HG03097 (cell line): ENCODE measurements around the gene SMARCAD1.
"Not testable (repeated sequence)": the region's sequence is repeated elsewhere in the genome, so short reads cannot be mapped to it uniquely, and the experiment has no call there.

Experiments
- ATAC-seq: cut with Tn5 transposase; IDR thresholded peaks from one replicate; pipeline ENCODE4 v1.9.1; 2021; ENCODE audit not compliant: unreplicated experiment, low FRiP score

The SMARCAD1 gene

DNA sequence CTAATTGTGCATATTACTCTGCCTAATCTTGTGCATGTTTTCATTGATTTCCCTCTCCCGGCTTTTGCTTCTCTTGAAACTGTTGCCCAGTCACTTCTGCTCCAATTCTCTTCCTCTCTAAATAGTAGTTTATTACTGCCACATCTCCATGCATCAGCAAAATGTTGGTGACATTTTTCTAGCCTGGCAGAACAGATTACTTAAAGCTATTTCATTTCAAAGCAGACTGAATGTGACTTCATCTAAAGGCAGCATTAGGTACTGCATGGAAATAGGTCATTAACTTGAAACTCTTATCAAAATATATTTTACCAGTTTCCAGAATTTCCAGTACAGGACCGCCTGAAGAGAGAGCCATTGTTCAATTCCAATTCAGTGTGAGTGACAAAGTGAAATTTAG, 82.6 kb downstream of the SMARCAD1 start:
- ATAC-seq, result no peak

DNA sequence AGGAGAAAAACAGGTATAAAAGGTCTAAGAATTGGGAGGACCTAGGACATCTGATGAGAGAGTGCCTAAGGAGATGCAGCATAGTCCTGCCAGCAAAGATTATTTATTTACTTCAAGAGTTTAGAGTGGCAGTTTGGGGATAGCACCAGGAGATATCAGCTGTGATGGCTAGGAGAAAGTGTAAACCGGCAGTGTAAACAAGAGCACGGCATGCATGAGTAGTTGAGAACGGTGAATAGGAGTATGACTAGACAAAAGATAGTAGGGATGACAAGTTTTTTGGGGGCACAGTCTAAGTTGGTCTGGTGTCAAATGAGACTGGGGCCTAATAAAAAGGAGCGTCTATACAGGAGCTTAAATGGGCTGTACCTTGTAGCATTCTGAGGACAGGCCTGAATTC, 86.3 kb downstream of the SMARCAD1 start:
- not testable (repeated sequence) for ATAC-seq

DNA sequence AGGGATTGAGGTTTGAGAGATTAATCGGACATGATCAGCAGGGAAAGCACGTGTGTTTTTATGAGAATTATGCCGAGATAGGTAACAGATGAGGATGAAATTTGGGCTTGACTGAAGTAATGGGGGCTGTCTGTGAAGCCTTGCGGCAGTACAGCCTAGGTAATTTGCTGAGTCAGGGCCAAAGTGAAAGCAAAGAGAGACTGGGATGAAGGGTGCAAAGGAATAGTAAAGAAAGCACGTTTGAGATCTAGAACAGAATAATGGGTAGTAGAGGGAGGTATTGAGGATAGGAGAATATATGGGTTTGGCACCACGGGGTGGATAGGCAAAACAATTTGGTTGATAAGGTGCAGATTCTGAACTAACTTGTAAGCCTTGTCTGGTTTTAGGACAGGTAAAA, 87.8 kb downstream of the SMARCAD1 start:
- ATAC-seq, result not testable (repeated sequence)

DNA sequence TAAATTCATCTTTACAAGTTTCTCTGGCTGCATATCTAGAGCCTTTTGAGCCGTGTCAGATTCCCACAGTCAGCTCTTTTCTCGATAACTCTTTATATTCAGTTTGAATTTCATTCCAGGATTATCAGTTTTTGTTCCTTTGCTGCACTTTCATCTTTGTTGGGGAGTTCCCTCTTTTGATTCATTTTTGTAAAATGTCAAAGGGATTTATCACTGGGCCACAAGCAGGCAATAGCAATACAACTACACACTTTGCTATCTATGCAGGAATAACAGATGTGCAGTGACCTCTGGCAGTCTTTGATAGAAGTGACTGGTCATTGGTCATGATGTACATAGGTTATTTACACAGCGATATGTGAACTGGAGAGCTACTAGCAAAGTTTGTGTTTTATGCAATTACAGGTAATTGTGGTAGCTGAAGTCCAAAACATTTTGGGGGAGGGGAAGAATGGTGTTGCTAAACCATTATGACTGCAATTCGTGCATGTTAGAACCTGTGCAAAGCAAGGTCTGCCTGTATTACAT, 91.1 kb downstream of the SMARCAD1 start:
- no peak for ATAC-seq

DNA sequence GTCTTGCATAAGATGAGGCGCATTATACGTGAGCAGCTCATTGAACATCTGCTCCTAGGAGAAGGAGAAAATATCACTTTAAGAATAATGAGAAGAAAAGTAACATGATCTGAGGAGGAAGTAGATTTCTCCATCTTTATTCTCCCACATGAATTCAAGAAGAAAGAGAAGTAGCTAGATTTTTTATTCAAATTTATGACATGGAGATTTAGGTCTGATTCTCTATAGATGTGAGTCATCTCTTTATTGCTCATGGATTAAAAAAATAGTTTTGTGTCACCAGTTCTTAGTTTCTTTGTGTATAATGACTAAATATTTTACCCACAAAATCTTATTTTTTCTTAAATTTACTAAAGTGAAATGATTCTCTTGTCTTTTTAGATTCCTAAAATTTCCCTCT, 94.5 kb downstream of the SMARCAD1 start:
- no peak for ATAC-seq

DNA sequence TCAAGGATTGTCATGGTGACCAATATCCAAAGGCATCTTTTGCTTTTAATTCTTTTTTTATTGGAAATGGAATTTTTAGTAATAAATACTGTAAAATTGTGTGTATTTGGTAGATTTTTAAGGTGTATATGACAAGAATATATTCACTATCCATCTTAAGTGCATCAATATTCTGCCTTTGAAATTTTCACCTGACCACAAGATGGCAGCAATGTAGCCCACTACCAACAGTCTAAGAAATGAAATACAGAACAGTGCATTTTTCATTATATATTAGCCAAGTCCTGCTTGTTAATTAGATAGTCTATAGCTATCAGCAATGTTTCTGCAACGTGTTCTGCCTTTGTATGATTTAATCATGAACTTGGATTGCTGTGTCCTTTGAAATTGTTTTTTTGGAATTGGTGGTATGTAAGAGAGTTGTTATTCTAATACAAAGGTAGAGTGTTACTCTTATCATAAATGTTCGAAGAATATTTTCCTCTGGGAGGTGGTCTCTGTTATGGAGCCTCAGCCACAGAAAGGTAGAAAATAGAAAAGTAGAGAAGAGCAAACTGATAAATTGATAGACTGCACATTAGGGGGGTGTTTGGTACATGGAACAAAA, 96.8 kb downstream of the SMARCAD1 start:
- no peak for ATAC-seq

DNA sequence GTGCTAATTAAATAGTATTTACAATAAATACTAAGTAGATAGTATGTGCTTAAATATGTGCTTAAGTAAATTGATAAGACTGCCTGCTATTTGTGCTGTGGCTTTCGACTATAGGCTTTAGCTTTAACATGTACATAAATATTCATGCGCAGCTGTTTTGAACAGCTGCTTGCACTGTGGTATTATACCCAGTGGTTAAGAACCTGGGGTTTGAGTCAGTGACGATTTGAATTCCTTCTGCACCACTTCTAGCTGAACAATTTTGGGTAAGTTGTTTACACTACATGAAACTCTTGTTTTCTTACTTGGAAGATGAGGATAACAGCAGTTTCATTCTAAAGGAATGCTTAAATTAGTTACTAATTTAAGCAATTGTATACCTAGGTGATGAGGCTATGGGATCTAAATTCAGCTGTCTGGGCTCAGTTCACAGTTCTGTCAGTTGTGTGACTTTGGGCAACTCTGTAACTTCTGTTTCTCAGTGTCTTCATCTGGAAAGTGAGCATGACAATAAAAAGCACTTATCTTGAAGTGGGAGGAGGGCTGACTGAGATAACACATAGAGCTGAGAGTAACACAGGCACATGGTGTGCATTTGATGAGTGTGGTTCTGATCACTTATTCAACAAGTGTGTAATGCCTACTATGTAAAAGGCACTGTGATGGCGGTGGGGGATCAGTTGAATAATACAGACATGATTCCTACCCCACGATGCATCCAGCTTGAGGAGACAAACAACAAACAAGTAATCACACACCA, 98.0 kb downstream of the SMARCAD1 start:
- ATAC-seq, result no peak

DNA sequence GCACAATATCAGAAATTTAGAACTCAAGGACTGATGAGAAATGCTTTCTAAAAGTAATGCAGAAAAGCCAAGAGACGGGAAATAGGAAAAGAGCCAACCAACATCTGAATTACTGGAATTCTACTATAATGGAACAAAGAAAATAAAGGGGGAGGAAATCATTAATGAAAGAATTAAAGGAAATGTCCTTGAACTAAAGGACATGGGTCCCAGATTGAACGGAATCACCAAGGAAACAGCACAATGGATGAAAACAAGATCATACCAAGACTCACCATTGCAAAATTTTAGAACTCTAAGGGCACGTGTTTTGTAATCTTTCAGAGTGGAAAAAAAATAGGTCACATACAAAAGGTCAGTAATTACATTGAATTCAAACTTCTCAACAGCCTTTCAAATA, 99.0 kb downstream of the SMARCAD1 start:
- no peak for ATAC-seq

DNA sequence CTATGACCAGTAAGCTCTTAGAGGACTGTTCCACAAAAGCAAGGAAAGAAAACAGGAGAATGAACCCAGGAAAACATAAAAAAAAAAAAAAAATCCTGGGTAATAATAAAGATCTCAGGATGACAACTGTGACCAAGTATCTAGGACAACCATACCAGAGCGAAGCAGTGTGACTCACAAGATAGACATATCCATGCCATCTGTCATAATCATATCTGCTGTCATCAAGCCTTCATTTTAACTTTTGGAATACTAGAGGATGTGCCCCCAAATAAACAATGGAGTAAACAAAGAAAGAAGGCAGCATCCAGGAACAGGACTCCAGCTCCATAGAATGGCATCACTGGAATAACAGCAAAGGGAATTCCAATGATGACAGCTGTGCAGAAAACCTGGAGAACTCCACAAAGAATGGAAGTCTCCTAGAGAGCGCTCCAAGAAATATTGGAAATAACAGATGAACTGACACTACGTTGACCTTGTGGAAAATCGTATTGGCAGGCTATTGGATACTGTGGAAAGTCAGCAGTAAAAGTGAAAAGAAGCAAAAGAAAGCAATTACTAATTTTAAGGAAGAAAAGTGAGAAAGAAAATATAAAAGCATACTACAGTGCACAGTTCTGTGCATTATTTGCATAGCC, 99.7 kb downstream of the SMARCAD1 start:
- ATAC-seq, result no peak

DNA sequence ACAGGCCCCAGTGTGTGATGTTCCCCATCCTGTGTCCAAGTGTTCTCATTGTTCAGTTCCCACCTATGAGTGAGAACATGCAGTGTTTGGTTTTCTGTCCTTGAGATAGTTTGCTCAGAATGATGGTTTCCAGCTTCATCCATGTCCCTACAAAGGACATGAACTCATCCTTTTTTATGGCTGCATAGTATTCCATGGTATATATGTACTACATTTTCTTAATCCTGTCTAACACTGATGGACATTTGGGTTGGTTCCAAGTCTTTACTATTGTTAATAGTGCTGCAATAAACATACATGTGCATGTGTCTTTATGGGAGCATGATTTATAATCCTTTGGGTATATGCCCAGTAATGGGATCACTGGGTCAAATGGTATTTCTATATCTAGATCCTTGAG, 112.3 kb downstream of the SMARCAD1 start:
- ATAC-seq, result not testable (repeated sequence)

DNA sequence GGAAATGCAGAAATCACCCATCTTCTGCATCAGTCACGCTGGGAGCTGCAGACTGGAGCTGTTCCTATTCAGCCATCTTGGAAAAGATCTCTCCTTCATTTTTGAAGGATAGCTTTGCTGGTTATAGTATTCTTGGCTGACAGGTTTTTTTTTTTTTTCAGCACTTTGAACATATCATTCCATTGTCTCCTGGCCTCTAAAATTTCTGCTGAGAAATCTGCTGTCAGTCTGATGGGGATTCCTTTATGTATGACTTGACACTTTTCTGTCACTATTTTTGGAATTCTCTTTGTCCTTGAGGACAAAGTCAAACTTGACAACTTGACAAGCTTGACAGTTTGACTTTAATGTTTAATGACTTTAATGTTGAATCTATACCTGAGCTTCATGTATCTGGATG, 118.2 kb downstream of the SMARCAD1 start:
- ATAC-seq, result no peak

DNA sequence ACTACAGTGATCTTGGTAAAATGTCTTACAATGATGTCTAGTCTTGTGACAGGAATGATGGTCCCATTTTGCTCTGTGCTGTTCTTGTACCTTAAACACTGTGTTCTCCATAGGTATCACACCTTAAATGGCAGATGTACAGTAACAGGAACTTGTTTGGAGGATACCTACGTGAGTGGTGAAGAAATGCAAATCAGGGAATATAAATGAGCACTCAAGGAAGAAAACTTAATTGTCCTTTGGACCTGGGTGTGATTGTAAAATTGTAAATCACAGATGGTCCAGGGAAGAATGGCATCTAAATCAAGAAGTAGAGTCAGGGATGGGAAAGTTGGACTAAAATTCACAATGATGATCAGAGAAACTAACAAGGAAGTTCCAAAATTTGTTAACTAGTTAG, 122.3 kb downstream of the SMARCAD1 start:
- ATAC-seq, result no peak

DNA sequence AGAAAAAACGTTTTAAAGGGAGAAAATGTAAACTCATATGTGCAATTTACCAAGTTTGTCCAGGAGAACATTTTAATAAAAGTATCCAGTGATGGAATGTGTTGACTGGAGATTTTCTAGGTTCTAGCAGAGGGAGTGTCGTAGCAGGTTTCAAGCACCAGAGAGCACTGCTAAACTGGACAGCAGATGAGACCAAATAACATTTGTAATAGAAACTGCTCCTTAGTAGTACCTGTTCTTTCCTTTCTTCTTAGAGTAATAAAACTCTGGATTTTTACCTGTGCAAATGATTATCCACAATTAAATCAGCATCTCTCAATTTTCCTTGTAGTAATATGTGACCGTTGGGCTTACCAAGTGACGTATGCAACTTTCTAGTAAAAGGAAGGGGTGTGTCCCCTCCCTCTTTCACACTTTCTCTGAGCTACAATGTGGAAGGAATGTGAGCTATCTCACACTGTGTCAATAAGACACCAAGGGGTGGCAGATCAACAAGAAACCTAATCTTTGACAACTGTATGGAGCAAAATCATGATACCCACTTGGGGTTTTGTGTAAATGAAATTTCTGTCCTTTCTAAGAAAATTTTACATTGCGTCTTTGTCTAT, 125.4 kb downstream of the SMARCAD1 start:
- no peak for ATAC-seq

DNA sequence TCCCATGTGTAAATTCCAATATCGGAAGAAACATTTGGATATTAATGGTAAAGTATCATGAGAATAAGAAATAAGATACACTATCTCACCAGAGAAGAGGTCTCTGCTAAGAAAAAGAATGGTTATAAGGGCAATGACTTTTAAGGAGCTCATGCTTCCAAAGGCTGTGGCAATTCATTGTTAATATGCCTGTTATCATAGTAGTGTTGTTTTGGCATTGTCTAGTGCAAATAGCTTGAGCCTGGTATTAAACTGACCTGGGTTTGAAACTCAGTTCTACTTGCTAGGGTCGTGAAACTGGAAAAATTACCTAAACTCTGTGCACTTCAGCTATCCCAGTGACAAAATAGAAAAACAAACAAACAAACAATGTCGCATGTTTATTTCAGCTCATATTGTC, 126.2 kb downstream of the SMARCAD1 start:
- no peak for ATAC-seq

DNA sequence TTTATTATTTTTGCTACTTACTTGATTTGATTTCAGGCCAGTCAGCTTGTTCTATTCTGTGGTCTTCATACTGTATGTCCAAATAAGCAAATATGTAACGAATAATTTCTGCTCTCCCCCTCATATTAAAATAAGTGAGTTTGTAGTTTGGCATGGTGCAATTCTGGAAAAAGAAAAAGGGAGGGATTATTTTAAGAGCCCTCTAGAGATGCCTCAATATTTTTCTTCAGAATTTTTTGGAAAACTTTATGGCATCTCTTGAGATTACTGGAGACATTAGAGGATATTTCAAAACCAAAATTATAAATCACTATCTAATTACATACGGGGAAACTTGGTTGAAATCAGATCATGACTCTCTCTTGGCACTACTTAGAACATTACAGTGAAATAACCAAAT, 126.8 kb downstream of the SMARCAD1 start:
- no peak for ATAC-seq

DNA sequence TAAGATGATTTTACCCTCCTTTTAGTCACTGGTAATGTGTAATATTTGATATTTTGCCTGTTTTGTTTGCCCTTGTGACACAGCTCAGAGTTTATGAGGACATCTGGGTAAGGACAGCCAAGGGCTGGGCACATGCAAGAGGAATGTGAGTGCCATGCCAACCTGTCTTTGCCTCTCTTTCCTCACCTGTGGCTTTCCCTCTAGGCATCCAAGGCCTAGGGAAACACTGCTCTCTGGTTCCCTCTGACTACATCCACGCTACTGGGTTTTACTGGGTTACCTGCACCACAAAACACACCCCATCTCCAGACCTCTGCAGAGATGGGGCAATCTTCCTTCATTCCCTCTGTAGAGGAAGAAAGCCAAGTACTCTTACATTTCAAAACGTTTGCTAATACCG, 127.3 kb downstream of the SMARCAD1 start:
- no peak for ATAC-seq

DNA sequence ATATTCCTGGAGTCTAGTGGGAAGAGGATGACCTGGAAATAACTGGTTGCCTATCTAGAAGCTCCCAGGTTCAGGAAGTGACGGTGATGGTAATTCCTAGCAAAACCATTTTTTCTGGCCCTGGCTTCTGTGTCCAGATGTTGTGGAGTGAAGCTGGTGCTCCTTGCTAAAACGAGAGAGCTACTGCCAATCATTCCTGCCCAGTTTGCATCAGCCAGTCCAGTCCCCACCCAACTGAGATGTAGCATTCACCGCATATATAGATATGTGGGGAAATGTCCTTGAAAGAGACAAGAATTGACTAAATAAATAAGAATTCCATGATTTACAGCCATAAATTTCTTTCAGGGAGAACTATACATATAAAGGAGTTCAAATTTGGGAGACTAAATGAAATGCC, 128.6 kb downstream of the SMARCAD1 start:
- no peak for ATAC-seq

DNA sequence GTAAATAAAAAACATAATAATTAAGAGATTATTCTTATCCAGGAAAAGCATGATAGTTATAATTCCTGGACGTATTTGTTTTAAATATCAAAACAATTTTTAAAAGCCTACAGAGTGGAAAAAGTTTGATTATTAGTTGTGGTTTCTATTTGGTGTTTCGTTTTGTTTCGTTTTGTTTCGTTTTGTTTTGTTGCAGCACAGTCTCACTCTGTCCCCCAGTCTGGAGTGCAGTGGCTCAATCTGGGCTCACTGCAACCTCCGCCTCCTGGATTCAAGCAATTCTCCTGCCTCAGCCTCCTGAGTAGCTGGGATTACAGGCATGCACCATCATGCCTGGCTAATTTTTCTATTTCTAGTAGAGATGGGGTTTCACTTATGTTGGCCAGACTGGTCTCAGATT, 129.1 kb downstream of the SMARCAD1 start:
- ATAC-seq, result not testable (repeated sequence)

DNA sequence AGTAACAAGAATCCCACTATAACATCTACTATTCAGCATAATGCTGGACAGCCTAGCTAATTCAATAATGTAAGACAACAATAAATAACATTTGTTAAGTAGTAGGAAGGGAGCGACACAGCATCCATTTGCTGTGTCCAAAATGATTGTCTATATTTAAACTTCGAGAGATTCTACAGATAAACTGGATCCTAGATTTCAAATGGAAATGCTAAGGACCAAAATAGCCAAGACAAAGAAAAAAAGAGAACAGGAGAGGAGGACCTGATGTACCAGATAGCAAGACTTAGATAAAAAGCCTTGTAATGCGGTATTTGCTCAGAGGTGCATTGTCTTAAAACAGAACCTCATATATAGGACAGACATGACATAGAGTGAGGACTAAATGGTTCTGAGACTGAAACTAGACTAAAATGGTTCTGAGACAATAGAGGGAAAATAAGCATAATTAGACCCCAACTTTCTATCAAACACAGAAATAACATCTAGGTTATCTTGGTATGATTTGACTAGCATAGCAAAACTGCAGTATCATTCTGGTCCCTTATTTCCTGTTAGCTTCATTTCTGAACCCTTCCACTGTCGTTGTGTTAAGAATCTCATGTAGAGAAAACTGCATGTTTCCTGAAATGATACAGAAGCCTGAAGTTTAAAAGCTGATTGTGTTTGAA, 131.2 kb downstream of the SMARCAD1 start:
- no peak for ATAC-seq

DNA sequence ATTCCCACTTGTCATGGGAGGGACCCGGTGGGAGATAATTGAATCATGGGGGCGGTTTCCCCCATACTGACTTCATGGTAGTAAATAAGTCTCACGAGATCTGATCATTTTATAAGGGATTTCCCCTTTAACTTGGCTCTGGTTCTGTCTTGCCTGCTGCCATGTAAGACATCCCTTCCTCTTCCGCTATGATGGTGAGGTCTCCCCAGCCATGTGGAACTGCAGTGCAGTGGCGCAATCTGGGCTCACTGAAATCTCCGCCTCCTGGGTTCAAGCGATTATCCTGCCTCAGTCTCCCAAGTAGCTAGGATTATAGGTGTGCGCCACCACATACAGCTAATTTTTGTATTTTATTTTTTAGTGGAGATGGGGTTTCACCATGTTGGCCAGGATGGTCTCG, 132.1 kb downstream of the SMARCAD1 start:
- no peak for ATAC-seq
